CD14-positive monocyte (primary cell): ENCODE data around the gene ABAT. TPM values are rescaled to one million over a fixed set of nuclear protein-coding genes. Genes with fewer than 3 reads are reported as not detected.

Source experiments
- DNase-seq, 3 donors: peaks; one replicate each; pipeline ENCODE4 v3.0.0-alpha.2; 2011 to 2022
- H2AFZ ChIP-seq: 2 replicates; pipeline ENCODE4 v1.6.0; 2012; ENCODE audit warnings: mild to moderate bottlenecking, low read depth, low read length, inconsistent platforms; ENCODE audit not compliant: insufficient read depth, poor library complexity, severe bottlenecking
- H3K27ac ChIP-seq, 2 donors: 1 replicate in 1 of 2; 2 replicates in 1 of 2; pipeline ENCODE4 v1.5.1; 2012 to 2013; ENCODE audit warnings: low read length in 2 of 2, control low read depth in 1 of 2, inconsistent platforms in 1 of 2, low read depth in 1 of 2, mild to moderate bottlenecking in 1 of 2
- H3K27me3 ChIP-seq, 2 donors: one replicate each; pipeline versions ENCODE4 v1.6.0 to v1.6.1; 2011 to 2013; ENCODE audit warnings: low read length in 2 of 2; ENCODE audit not compliant: control insufficient read depth in 2 of 2, insufficient read depth in 2 of 2
- H3K36me3 ChIP-seq, 2 donors: replicated peaks in 1 of 2; 1 replicate in 1 of 2; 2 replicates in 1 of 2; pipeline versions ENCODE4 v1.5.1 to v1.6.1; 2012 to 2013; ENCODE audit warnings: low read length in 2 of 2, control low read depth in 1 of 2, inconsistent platforms in 1 of 2, mild to moderate bottlenecking in 1 of 2; ENCODE audit not compliant: insufficient read depth in 2 of 2, control insufficient read depth in 1 of 2
- H3K4me1 ChIP-seq, 2 donors: 1 replicate in 1 of 2; 2 replicates in 1 of 2; pipeline versions ENCODE4 v1.5.1 to v1.6.1; 2012 to 2013; ENCODE audit warnings: low read length in 2 of 2, control low read depth in 1 of 2, inconsistent platforms in 1 of 2, mild to moderate bottlenecking in 1 of 2, moderate library complexity in 1 of 2; ENCODE audit not compliant: insufficient read depth in 2 of 2, control insufficient read depth in 1 of 2
- H3K4me2 ChIP-seq: replicated peaks from 2 replicates; pipeline ENCODE3; 2012; ENCODE audit warnings: low read length, moderate library complexity, mild to moderate bottlenecking; ENCODE audit not compliant: poor library complexity, severe bottlenecking; ENCODE audit errors: extremely low read depth
- H3K4me3 ChIP-seq, 3 experiments: fragments of 200-600 bp in 1 of 3; sonication (generic) in 1 of 3; replicated peaks in 1 of 3; 1 replicate in 2 of 3; 2 replicates in 1 of 3; pipeline ENCODE4 v1.5.1; 2011 to 2013; ENCODE audit warnings: low read length in 3 of 3, mild to moderate bottlenecking in 3 of 3, control low read depth in 2 of 3, low read depth in 2 of 3, inconsistent platforms in 1 of 3, moderate library complexity in 1 of 3
- H3K79me2 ChIP-seq: 2 replicates; pipeline ENCODE4 v1.6.0; 2012; ENCODE audit warnings: mild to moderate bottlenecking, control low read depth, inconsistent platforms, low read length, moderate library complexity; ENCODE audit not compliant: insufficient read depth
- H3K9ac ChIP-seq: 2 replicates; pipeline ENCODE4 v1.6.0; 2017; ENCODE audit warnings: low read length, mild to moderate bottlenecking; ENCODE audit not compliant: insufficient read depth, poor library complexity, severe bottlenecking
- H3K9me3 ChIP-seq, 2 donors: replicated peaks in 1 of 2; 1 replicate in 1 of 2; 2 replicates in 1 of 2; pipeline versions ENCODE4 v1.5.1 to v1.6.1; 2012 to 2013; ENCODE audit warnings: low read length in 2 of 2, control low read depth in 1 of 2; ENCODE audit not compliant: control insufficient read depth in 1 of 2, insufficient read depth in 1 of 2
- H4K20me1 ChIP-seq: 2 replicates; pipeline ENCODE4 v1.6.0; 2012; ENCODE audit warnings: mild to moderate bottlenecking, low read length, control low read depth, moderate library complexity; ENCODE audit not compliant: insufficient read depth
- H3K27ac Mint-ChIP-seq, 7 donors: one replicate each; pipeline ENCODE4 v1.8.0; 2020; ENCODE audit warnings: mild to moderate bottlenecking in 7 of 7, mixed read lengths in 7 of 7, moderate library complexity in 6 of 7, inconsistent platforms in 2 of 7
- H3K27me3 Mint-ChIP-seq, 3 donors: one replicate each; pipeline ENCODE4 v1.8.0; 2021 to 2022; ENCODE audit warnings: low read depth in 3 of 3, mild to moderate bottlenecking in 3 of 3, mixed read lengths in 3 of 3, moderate library complexity in 3 of 3, inconsistent platforms in 1 of 3
- H3K36me3 Mint-ChIP-seq, 2 donors: one replicate each; pipeline ENCODE4 v1.8.0; 2020; ENCODE audit warnings: mixed read lengths in 2 of 2, inconsistent platforms in 1 of 2, mild to moderate bottlenecking in 1 of 2
- H3K4me1 Mint-ChIP-seq: one replicate; pipeline ENCODE4 v1.8.0; 2020; ENCODE audit warnings: mild to moderate bottlenecking, mixed read lengths
- H3K4me3 Mint-ChIP-seq, 2 donors: one replicate each; pipeline ENCODE4 v1.8.0; 2020; ENCODE audit warnings: mild to moderate bottlenecking in 2 of 2, mixed read lengths in 2 of 2, moderate library complexity in 1 of 2
- H3K9me3 Mint-ChIP-seq, 7 donors: one replicate each; pipeline ENCODE4 v1.8.0; 2020 to 2022; ENCODE audit warnings: mixed read lengths in 7 of 7, mild to moderate bottlenecking in 6 of 7, moderate library complexity in 6 of 7, inconsistent platforms in 2 of 7
- CTCF ChIP-seq: fragments of 200-600 bp; IDR thresholded peaks from one replicate; pipeline ENCODE4 v1.8.0; 2022; ENCODE audit warnings: antibody characterized with exemption, mild to moderate bottlenecking
- WGBS: methylation state at CpG from one replicate; pipeline ENCODE4 v1.1.5; 2013; ENCODE audit warnings: missing lambda C conversion rate; ENCODE audit not compliant: insufficient coverage; 5-methylcytosine and 5-hydroxymethylcytosine counted together
- intact Hi-C, 2 donors: fragments of 100-400 bp; cut with micrococcal nuclease; formaldehyde crosslinking; loops; one replicate each; pipeline versions ENCODE4 v1.15.0 to v1.15.1; 2023
- polyA plus RNA-seq, 3 donors: library from polyadenylated mRNA; depleted of rRNA in 1 of 3; unstranded in 2 of 3; stranded (reverse) in 1 of 3; fragments of 300-500 nt in 2 of 3; fragments of >200 nt in 1 of 3; fragmentation: Illumina TruSeq in 2 of 3; gene quantifications; 1 replicate in 2 of 3; 2 replicates in 1 of 3; pipeline ENCODE4 v1.2.3, GENCODE V29; 2012 to 2021

Gene ABAT
- polyA plus RNA-seq, 3 donors = 4.9 to 11.8 (median 8.7) TPM

DNA sequence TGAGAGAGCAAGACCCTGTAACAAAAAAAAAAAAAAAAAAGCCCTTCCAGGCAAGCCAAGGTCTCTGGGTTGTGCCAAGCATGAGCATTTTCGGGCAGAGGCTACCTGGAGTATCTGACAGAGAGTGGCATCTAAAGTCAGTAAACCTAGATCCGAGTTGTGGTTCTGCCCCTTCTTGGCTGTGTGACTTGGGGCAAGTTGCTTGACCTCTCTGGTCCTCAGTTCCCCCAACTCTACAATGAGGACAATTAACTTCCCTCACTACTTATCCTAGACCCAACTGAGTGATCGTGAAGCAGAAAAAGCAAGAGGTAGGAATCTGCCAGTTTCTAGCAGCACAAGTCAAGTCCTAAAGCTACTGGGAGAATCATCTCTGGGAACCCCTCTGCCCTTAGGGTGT is 88.7 kb downstream of the ABAT start:
- Mint-ChIP-seq H3K4me1 (no peaks in the 10 kb centered on the region), H3K36me3 (peaks cover 40 to 59% of the 10 kb centered on the region in 2 donors), H3K27ac (no peak overlapping the region), H3K4me3 (no peak overlapping the region), H3K9me3 (peaks cover 0 to 2% (median 0%) of the 10 kb centered on the region in 7 donors), H3K27me3 (peaks cover 0 to 2% (median 0%) of the 10 kb centered on the region in 3 donors)
- Histone ChIP-seq H4K20me1 (no peaks in the 10 kb centered on the region), H3K79me2 (no peaks in the 10 kb centered on the region), H3K4me1 (no peaks in the 10 kb centered on the region), H2AFZ (no peak overlapping the region), H3K9me3 (no peaks in the 10 kb centered on the region), H3K4me3 (no peak overlapping the region), H3K36me3 (peaks cover 31 to 53% of the 10 kb centered on the region in 2 donors), H3K4me2 (no peak overlapping the region), H3K27me3 (no peaks in the 10 kb centered on the region), H3K27ac (no peak overlapping the region), H3K9ac (no peak overlapping the region)
- no peak for TF ChIP-seq CTCF
- no peak for DNase-seq
- intact Hi-C loops = no loop called here
- 100% methylated on average over 1 of the region's 3 CpGs for WGBS

- H3K9ac ChIP-seq = no peak overlapping the region
- no peak for TF ChIP-seq CTCF
- no peaks in the 10 kb centered on the region for H3K4me1 ChIP-seq
- peaks cover 0 to 2% (median 0%) of the 10 kb centered on the region in 3 donors for H3K27me3 Mint-ChIP-seq
- no peaks in the 10 kb centered on the region for H3K79me2 ChIP-seq
- peaks cover 0 to 2% (median 0%) of the 10 kb centered on the region in 7 donors for H3K9me3 Mint-ChIP-seq
- DNase-seq = no peak
- H3K27ac ChIP-seq = no peak overlapping the region
- WGBS = 94% methylated on average over 4 of the region's 10 CpGs
- no peaks in the 10 kb centered on the region for H3K27me3 ChIP-seq
- no peak overlapping the region for H2AFZ ChIP-seq
- H3K9me3 ChIP-seq = no peaks in the 10 kb centered on the region
- H3K4me3 ChIP-seq = no peak overlapping the region
- H3K4me2 ChIP-seq = no peak overlapping the region
- H3K27ac Mint-ChIP-seq = peak overlapping the region in 1 of 7 donors; percentile 19
- no peak overlapping the region for H3K4me3 Mint-ChIP-seq
- H3K4me1 Mint-ChIP-seq = no peaks in the 10 kb centered on the region
- no peaks in the 10 kb centered on the region for H4K20me1 ChIP-seq
- H3K36me3 Mint-ChIP-seq = peaks cover 42 to 62% of the 10 kb centered on the region in 2 donors
- intact Hi-C loops = no loop called here
- peaks cover 33 to 55% of the 10 kb centered on the region in 2 donors for H3K36me3 ChIP-seq
Measured at GRCh38 chr16:8763899-8764298, 89.5 kb downstream of the ABAT start.
